GM21723 (cell line): Measurements from ENCODE around the gene RAP1B.

ENCODE experiments used
- ATAC-seq: cut with Tn5 transposase; IDR thresholded peaks from one replicate; pipeline ENCODE4 v1.9.1; 2021; ENCODE audit warnings: mild to moderate bottlenecking, moderate library complexity; ENCODE audit not compliant: unreplicated experiment

Gene RAP1B

GRCh38 chr12:68611094-68611805, 551 bp downstream of the RAP1B start:
- ATAC-seq, result peak; percentile 35

GRCh38 chr12:68611806-68612160, 1.1 kb downstream of the RAP1B start:
- no peak for ATAC-seq

- no peak for ATAC-seq
Observed at GRCh38 chr12:68612202-68612601, 1.5 kb downstream of the RAP1B start.

GRCh38 chr12:68612697-68613096, 2.0 kb downstream of the RAP1B start:
- peak; percentile 16 for ATAC-seq

GRCh38 chr12:68613209-68613904, 2.7 kb downstream of the RAP1B start:
- no peak for ATAC-seq

- ATAC-seq, result no peak
Observed at GRCh38 chr12:68614105-68614679, 3.5 kb downstream of the RAP1B start.

- no peak for ATAC-seq
Observed at GRCh38 chr12:68614769-68615168, 4.1 kb downstream of the RAP1B start.

- no peak for ATAC-seq
Observed at GRCh38 chr12:68617160-68617926, 6.6 kb downstream of the RAP1B start.

- ATAC-seq, result no peak
Observed at GRCh38 chr12:68619541-68619940, 8.8 kb downstream of the RAP1B start.

- ATAC-seq, result no peak
Observed at GRCh38 chr12:68620519-68621471, 10.1 kb downstream of the RAP1B start.

GRCh38 chr12:68621472-68622081, 10.9 kb downstream of the RAP1B start:
- no peak for ATAC-seq

- ATAC-seq, result no peak
Observed at GRCh38 chr12:68622250-68622649, 11.6 kb downstream of the RAP1B start.

- ATAC-seq, result no peak
Observed at GRCh38 chr12:68623059-68623458, 12.4 kb downstream of the RAP1B start.

- ATAC-seq, result no peak
Observed at GRCh38 chr12:68623984-68624383, 13.3 kb downstream of the RAP1B start.

GRCh38 chr12:68624933-68625332, 14.2 kb downstream of the RAP1B start:
- ATAC-seq, result no peak

- no peak for ATAC-seq
Observed at GRCh38 chr12:68627673-68628319, 17.1 kb downstream of the RAP1B start.

- no peak for ATAC-seq
Observed at GRCh38 chr12:68628698-68629097, 18.0 kb downstream of the RAP1B start.

- no peak for ATAC-seq
Observed at GRCh38 chr12:68630050-68630449, 19.4 kb downstream of the RAP1B start.

GRCh38 chr12:68630598-68630997, 19.9 kb downstream of the RAP1B start:
- peak; percentile 38 for ATAC-seq
